Esophagus squamous epithelium (tissue), 5 donors: ENCODE results near the gene IMMP2L. TPM values are rescaled to one million over a fixed set of nuclear protein-coding genes. Genes with fewer than 3 reads are reported as not detected.

ENCODE experiments used
- DNase-seq: peaks from one replicate; lab custom pipeline; 2025; lab: John Stamatoyannopoulos, UW
- H3K27ac ChIP-seq, 4 donors: fragments of 200-600 bp; sonication (generic); one replicate each; pipeline ENCODE4 v1.5.1; 2016 to 2019; ENCODE audit warnings: mild to moderate bottlenecking in 1 of 4
- H3K27me3 ChIP-seq, 4 donors: fragments of 200-600 bp; sonication (generic); 1 replicate in 3 of 4; 2 replicates in 1 of 4; pipeline versions ENCODE4 v1.5.1 to v1.6.0; 2017 to 2021; ENCODE audit warnings: antibody characterized with exemption in 1 of 4
- H3K36me3 ChIP-seq, 3 donors: fragments of 200-600 bp; sonication (generic); one replicate each; pipeline ENCODE4 v1.5.1; 2016 to 2019
- H3K4me1 ChIP-seq, 3 donors: fragments of 200-600 bp; sonication (generic); one replicate each; pipeline ENCODE4 v1.5.1; 2017 to 2019
- H3K4me3 ChIP-seq, 4 donors: fragments of 200-600 bp; sonication (generic); 1 replicate in 3 of 4; 2 replicates in 1 of 4; pipeline ENCODE4 v1.5.1; 2016 to 2019; ENCODE audit warnings: mild to moderate bottlenecking in 2 of 4, moderate library complexity in 1 of 4
- H3K9me3 ChIP-seq, 3 donors: fragments of 200-600 bp; sonication (generic); one replicate each; pipeline ENCODE4 v1.5.1; 2016 to 2019
- POLR2A ChIP-seq, 4 donors: fragments of 450-650 bp; IDR thresholded peaks; one replicate each; pipeline ENCODE4 v1.6.1; 2017; ENCODE audit warnings: antibody characterized with exemption in 4 of 4, mild to moderate bottlenecking in 4 of 4, moderate library complexity in 3 of 4
- WGBS, 2 donors: methylation state at CpG; one replicate each; pipeline ENCODE4 v1.1.5; 2018; 5-methylcytosine and 5-hydroxymethylcytosine counted together
- intact Hi-C: fragments of 100-400 bp; cut with DNase I; formaldehyde crosslinking; loops from one replicate; pipeline ENCODE4 v1.15.0; 2022
- total RNA-seq, 4 donors: library from RNA; depleted of rRNA; stranded (reverse); fragments of >200 nt; gene quantifications; one replicate each; pipeline ENCODE4 v1.1.0, GENCODE V29; 2016
- TF ChIP-seq, protein P1 (sequence below), 6 experiments: fragments of 450-650 bp in 4 of 6; fragments of 200-600 bp in 2 of 6; sonication (generic) in 2 of 6; IDR thresholded peaks; one replicate each; pipeline ENCODE4 v1.5.1; 2016 to 2019; ENCODE audit warnings: antibody characterized with exemption in 6 of 6, mild to moderate bottlenecking in 4 of 6, moderate library complexity in 4 of 6
- donor health status: DM: yes; HTN: yes; CAD: no.

IMMP2L gene
- total RNA-seq, 4 donors from 2014 or later = 1.6 to 21.7 (median 5.4) TPM

DNA sequence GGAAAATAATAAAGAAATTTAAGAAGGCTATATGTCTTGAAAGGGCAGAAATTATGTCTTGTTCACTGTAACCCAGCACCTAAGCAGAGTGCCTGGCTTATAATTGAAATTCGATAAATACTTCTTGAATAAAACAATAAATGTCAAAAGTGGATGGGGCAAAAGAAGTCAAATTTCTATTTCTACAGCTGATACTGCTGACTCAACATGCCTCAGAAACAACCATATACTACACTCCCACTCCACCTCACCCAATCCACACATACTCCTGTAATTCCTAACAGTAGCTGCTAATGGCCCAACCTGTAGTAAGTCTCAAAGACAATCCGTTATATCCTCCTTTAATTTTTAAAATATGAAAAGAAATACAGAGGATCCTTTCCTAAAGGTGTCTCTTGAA, 519.5 kb downstream of the IMMP2L start:
- no peaks in the 10 kb centered on the region for H3K4me1 ChIP-seq
- no peaks in the 10 kb centered on the region for H3K36me3 ChIP-seq
- H3K27me3 ChIP-seq = no peaks in the 10 kb centered on the region
- H3K27ac ChIP-seq = no peak overlapping the region
- TF ChIP-seq, protein P1, sequence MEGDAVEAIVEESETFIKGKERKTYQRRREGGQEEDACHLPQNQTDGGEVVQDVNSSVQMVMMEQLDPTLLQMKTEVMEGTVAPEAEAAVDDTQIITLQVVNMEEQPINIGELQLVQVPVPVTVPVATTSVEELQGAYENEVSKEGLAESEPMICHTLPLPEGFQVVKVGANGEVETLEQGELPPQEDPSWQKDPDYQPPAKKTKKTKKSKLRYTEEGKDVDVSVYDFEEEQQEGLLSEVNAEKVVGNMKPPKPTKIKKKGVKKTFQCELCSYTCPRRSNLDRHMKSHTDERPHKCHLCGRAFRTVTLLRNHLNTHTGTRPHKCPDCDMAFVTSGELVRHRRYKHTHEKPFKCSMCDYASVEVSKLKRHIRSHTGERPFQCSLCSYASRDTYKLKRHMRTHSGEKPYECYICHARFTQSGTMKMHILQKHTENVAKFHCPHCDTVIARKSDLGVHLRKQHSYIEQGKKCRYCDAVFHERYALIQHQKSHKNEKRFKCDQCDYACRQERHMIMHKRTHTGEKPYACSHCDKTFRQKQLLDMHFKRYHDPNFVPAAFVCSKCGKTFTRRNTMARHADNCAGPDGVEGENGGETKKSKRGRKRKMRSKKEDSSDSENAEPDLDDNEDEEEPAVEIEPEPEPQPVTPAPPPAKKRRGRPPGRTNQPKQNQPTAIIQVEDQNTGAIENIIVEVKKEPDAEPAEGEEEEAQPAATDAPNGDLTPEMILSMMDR (IDR thresholded peaks at IDR 0.05) = no peak
- TF ChIP-seq POLR2A (IDR thresholded peaks at IDR 0.05) = no peak
- 84 to 98% methylated on average over 2 of the region's 2 CpGs for WGBS, 2 donors
- no peak for DNase-seq
- intact Hi-C loops = no loop called here
- no peaks in the 10 kb centered on the region for H3K9me3 ChIP-seq
- H3K4me3 ChIP-seq = no peak overlapping the region

DNA sequence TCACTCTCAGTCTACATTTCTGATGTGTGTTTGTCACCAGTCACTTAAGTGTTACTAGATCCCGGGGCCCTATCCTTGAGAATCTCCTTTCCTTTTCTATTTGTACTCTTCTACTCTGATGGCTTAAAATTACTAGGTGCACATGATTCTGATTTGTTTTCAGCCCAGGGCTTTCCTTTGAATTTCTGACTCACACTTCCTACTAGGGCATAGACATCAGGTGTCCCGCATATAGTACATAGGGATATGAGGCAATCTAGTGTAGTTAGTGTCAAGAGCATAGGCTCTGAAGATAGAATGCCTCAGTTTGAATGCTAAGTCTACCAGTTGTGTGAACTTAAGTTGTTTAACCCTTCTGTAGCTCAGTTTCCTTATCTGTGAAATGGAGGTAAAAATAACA, 520.7 kb downstream of the IMMP2L start:
- Histone ChIP-seq H3K9me3 (no peaks in the 10 kb centered on the region), H3K27me3 (no peaks in the 10 kb centered on the region), H3K36me3 (no peaks in the 10 kb centered on the region), H3K4me3 (no peak overlapping the region), H3K4me1 (no peaks in the 10 kb centered on the region), H3K27ac (no peak overlapping the region)
- TF ChIP-seq, protein P1 (IDR thresholded peaks at IDR 0.05) = no peak
- no peak for TF ChIP-seq POLR2A (IDR thresholded peaks at IDR 0.05)
- intact Hi-C loops = no loop called here
- DNase-seq = no peak
- 78 to 91% methylated on average over 2 of the region's 2 CpGs for WGBS, 2 donors

DNA sequence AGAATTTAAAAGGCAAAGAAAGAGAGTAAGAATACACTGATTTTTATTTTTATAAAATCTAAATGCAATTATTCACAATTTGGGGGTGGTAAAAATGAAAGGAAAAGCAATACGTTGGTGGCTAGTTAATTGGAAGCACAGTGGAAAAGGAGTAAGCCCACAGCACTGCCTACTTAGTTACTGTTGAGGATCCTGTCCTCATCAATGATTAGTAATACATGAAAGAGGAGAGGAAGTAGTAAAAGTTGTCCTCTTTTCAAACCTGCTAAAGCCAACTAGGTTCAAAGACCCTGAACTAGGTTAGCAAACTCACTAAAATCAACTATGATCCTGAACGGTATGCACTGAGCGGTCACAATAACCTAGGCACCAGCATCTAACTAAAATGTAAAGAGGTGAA, 524.1 kb downstream of the IMMP2L start:
- Histone ChIP-seq H3K9me3 (no peaks in the 10 kb centered on the region), H3K27me3 (no peaks in the 10 kb centered on the region), H3K27ac (no peak overlapping the region), H3K36me3 (no peaks in the 10 kb centered on the region), H3K4me1 (no peaks in the 10 kb centered on the region), H3K4me3 (no peak overlapping the region)
- intact Hi-C loops = no loop called here
- no peak for TF ChIP-seq POLR2A (IDR thresholded peaks at IDR 0.05)
- TF ChIP-seq, protein P1 (IDR thresholded peaks at IDR 0.05) = no peak
- WGBS, 2 donors = 86 to 88% methylated on average over 3 of the region's 3 CpGs
- DNase-seq = no peak

DNA sequence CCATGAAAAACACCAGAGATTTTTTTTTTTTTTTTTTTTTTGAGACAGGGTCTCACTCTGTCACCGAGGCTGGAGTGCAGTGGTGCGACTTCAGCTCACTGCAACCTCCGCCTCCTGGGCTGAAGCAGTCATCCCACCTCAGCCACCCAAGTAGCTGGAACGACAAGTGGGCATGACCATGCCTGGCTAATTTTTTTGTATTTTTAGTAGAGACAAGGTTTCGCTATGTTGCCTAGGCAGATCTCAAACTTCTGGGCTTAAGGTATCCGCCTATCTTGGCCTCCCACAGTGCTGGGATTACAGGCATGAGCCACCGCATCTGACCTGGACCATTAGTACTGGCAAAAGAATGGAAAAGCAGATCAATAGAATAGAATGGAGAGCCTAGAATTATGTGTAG, 530.4 kb downstream of the IMMP2L start:
- 97% methylated on average over 6 to 7 of the region's 7 CpGs for WGBS, 2 donors
- TF ChIP-seq, protein P1 (IDR thresholded peaks at IDR 0.05) = no peak
- intact Hi-C loops = no loop called here
- H3K9me3 ChIP-seq = no peaks in the 10 kb centered on the region
- no peak for DNase-seq
- H3K4me1 ChIP-seq = peaks cover 0 to 8% (median 0%) of the 10 kb centered on the region in 3 donors
- H3K27me3 ChIP-seq = no peaks in the 10 kb centered on the region
- H3K4me3 ChIP-seq = no peak overlapping the region
- no peak overlapping the region for H3K27ac ChIP-seq
- no peaks in the 10 kb centered on the region for H3K36me3 ChIP-seq

DNA sequence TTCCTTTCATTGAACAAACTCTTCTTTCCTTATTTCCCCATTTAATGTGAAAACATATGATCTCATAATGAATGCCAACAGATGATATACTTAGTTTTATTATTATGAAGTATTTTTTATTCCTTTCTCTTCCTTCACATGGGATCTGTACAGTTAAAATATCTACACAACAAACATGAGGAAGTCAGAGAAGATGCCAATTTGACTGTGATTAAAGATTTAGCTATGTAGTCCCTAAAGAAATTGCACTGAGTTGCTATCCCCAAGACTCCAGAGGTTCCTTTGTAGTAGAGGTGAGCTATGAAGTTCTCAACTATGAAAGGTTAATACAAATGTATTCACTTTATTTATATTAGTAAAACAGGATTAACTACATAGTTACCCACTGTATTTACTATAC, 532.0 kb downstream of the IMMP2L start:
- Histone ChIP-seq H3K27ac (no peak overlapping the region), H3K27me3 (no peaks in the 10 kb centered on the region), H3K4me1 (peaks cover 0 to 8% (median 0%) of the 10 kb centered on the region in 3 donors), H3K4me3 (no peak overlapping the region), H3K36me3 (no peaks in the 10 kb centered on the region), H3K9me3 (no peaks in the 10 kb centered on the region)
- intact Hi-C loops = no loop called here
- TF ChIP-seq, protein P1 (IDR thresholded peaks at IDR 0.05) = no peak
- TF ChIP-seq POLR2A (IDR thresholded peaks at IDR 0.05) = no peak
- DNase-seq = no peak
